Umbilical cord (tissue), 2 donors: ENCODE data around the gene TREM1. TPM values are rescaled to one million over a fixed set of nuclear protein-coding genes. Genes with fewer than 3 reads are reported as not detected.

Experiments
- DNase-seq: peaks from one replicate; pipeline ENCODE4 v3.0.0-alpha.2; 2015; ENCODE audit warnings: low spot score
- total RNA-seq: library from RNA; depleted of rRNA; stranded (reverse); fragments of >200 nt; gene quantifications from one replicate; pipeline ENCODE4 v1.2.3, GENCODE V29; 2014; ENCODE audit warnings: low replicate concordance; ENCODE audit not compliant: insufficient read depth

TREM1 gene
- total RNA-seq, result 1.7 TPM

GRCh38 chr6:41286544-41287346 lies at the start of gene TREM1:
Gene TREM1, minus strand, starts transcription at chr6:41286682. Its CDS starts 27 bp downstream, at chr6:41286655.
- peak; percentile 33 for DNase-seq

- DNase-seq, result no peak
Observed at GRCh38 chr6:41335943-41336342, 49.5 kb upstream of the TREM1 start.

- no peak for DNase-seq
Observed at GRCh38 chr6:41335296-41335695, 48.8 kb upstream of the TREM1 start, which contains the start of gene NCR2. Gene NCR2, plus strand, starts transcription at chr6:41335608. Its CDS starts 269 bp downstream, at chr6:41335877.

DNA sequence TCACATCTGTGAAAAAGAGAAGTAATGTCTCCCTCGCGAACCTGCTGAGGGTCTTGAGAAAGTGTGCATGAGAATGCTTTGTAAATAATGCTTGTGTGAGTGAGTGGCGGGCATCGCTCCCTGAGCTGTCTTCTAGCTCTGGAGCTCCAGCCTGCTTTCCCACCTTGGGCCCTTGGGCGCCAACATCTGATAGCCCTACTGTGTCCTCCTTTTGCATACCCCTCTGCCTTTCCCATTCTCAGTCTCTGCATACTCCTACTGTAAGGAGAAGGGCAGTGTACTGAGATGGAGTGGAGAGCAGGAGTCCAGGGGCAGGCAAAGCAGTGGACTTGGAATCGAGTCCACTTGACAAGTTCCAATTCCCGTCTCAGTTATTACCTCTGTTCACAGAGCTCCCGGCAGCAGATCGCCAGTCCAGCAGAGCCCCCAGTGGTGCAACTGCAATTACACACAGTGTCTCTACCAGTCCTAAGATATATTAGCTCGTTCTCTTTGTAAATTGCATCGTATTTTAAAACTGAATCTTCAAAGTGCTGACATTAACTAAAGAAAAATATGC lies 48.1 kb upstream of the TREM1 start:
- DNase-seq, result no peak

- no peak for DNase-seq
Observed at GRCh38 chr6:41332842-41333736, 46.6 kb upstream of the TREM1 start.

DNA sequence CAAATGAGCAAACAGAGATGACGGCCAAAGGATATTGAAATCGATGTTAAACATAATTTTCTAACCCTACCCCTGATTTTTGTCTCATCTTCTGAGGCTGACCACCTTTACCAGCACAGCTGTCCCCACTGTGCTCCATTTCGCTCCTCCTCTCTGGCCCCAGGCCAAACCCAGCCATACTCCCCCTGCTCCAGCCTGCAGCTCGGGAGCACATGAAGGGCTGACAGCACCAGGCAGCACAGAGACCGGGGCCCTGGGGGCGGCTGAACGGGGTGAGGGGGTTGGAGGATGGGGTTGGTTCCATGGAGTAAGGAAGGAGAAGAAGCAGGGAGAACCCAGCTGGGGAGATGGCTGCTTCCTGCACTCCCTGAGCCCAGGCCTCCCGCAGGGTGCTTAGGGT lies 45.8 kb upstream of the TREM1 start:
- DNase-seq, result no peak

- no peak for DNase-seq
Observed at GRCh38 chr6:41331401-41332150, 45.1 kb upstream of the TREM1 start.

DNA sequence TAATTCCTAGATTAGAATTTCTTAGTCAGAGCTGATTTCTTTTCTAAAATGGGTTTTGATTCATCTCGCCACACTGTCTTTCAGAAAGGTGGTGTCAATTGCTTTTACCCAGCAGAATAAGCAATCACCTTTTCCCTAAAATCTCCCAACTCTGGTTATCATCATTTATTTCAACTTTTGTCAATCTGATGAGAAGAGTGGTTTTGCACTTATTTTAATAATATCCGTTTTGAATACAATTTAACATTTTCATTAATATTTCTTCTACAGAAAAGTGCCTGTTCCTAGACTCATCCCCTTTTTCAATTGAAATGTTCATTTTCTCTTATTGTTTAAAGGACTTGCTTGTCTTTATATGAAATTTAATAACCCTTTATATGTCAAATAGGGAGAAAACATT lies 40.7 kb upstream of the TREM1 start:
- DNase-seq, result no peak

- no peak for DNase-seq
Observed at GRCh38 chr6:41326092-41326491, 39.6 kb upstream of the TREM1 start.

DNA sequence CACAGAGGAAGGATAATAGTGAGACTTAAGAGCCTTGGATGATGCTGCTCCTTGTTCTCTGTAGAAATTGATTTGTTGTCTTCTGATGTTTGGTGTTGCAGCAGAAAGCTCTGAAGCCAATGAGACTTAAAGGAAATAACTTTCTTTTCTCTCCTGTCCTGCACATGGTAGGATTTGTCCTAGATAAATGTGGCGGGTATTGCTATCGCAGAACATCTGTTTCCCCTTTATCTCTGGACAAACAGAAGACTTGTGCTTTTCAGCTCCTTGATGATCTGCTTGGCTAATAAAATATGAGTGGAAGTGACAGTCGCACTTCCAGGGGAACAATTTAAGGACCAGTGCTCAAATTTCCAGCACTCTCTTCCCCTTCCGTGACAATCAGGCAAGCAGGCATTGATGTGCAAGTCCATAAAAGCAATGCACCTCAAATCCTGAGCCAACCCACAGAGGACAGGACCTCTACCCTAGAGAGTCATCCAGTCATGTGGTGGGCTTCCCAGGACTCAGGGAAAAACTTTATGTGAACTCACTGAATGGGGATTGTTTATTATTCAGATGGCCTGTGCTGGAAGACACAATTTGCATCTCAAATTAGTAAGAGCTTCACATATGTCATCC lies 39.1 kb upstream of the TREM1 start:
- no peak for DNase-seq

DNA sequence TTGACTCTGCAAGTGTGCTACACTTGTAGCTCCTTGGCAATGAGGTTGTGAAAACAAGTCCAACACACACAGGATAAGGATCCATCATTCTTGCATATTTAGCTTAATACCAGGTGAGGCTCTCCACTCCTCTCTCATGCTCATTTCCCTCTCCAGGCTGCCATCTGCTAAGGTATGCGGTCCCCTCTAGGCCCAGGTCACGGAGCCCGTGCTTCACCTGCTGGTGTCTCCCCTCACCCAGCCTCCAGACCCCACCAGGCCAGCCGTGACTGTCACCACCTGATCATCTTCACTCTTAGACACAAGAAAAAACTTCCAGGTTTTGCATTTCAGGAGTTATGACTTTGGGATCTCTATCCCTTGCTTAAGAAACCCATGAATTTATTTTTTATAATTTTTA lies 34.7 kb upstream of the TREM1 start:
- no peak for DNase-seq

DNA sequence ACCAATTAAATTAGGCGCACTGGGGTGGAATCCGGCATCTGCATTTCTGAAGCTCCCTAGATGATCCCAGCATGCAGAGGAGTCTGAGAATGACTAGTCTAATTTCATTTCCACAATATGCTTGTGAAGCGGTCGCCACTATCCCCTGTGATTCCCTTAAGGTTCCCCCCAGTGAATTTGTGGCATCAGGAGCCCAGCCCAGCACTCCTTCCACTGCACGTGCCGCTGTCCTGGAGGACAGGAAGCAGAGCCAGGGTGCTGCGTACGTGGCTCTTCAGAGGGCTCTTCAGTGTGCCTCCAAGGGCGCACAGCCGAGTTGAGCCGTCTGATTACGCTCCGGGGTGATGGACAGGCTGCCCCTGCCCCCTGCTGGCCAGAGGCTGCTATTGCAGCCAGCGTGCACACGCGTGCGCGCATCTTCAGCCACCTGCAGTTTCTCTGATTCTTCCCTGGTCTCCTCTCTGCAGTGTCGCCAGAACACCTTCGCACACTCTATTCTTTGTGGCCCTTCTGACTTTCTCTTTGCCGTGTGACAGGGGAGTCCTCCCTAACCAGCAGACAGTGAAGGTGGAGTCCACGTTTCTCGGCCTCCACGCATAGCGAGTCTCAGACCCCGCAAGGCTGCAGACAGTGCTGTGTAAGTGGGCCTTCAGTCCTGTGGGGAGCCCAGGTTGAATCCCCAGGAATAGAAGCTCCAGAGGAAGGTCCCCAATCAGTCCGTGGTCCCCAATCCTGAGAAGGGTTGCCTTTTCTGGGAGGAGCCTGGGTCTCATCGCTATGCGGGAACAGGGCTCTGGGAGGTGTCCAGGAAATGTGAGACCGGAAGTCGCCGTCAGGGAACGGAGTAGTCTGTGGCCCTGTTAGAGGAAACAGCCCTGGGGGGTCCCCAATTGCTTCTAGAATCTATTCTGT lies 32.4 kb upstream of the TREM1 start:
- DNase-seq, result peak; percentile 83

- DNase-seq, result no peak
Observed at GRCh38 chr6:41318261-41318653, 31.8 kb upstream of the TREM1 start.

DNA sequence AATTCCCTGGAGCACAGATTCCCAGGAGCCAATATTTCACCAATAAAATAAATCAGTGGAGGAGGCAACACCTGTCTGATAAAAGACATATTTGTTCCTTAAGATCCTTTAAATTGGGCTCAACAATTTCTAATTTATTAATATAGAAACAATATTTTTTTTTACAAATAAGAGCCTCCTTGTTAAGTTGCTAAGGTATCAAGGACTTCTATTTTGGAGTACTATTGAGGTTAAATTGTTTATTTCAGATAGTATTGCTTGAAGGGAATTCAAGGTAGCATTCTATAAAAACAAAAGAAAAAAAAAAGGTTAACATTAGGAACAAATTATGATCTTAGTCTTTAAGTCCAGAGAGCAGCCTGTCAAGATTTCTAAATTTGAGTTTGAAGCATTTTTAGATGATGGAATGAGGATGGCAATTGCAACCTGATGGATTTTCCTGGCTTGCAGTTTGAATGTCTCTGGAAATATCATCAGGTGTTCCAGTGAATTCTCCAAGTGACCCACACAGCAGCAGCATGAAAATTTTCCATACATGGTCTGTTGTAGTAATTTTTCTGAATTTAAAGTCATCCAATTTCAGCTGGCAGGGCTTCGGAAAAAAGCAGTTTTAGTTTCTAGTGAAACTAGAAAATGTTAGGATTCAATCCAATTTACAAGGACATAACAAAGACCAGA lies 29.6 kb upstream of the TREM1 start:
- DNase-seq, result no peak

GRCh38 chr6:41315203-41315602 lies 28.7 kb upstream of the TREM1 start:
- DNase-seq, result no peak

DNA sequence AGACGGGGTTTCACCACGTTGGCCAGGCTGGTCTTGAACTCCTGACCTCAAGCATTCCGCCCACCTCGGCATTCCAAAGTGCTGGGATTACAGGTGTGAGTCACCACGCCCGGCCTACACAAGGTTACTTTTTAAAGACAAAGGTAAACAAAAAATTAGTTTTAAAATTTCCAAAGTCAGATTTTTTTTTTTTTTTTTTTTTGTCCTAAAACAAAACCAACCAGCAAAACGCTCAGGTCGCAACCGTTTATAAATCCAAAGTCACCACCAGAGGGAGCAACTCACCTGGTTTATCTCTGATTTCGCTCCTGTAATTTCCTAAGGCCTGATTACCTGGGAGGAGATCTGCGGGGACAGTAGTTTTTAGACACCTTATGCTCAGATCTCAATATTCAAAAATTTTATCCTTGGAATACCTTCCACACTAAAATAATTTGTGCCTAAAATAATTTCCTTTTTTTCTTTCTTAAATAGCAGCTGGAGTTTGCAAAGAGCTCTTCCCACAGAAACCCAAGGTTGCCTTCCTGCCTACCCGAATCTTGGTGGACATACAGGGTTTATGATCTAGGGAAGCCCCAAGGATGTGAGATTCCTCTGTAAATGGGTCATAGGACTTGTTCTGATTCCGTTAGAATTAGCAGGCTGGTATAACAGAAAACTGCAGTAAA lies 19.8 kb upstream of the TREM1 start:
- peak; percentile 41 for DNase-seq

DNA sequence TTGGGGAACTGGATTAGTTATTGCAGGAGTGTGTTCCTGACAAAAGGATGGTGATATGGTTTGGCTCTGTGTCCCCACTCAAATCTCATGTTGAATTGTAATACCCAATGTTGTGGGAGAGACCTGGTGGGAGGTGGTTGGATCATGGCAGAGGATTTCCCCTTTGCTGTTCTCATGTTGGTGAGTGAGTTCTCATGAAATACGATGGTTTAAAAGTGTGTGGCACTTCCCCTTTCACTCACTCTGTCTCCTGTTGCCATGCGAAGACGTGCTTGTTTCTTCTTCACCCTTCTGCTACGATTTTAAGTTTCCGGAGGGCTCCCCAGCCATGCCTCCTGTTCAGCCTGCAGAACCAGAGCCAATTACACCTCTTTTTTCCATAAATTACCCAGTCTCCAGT lies 16.2 kb upstream of the TREM1 start:
- no peak for DNase-seq

- no peak for DNase-seq
Observed at GRCh38 chr6:41298785-41299502, 12.5 kb upstream of the TREM1 start.
